Activated B cell treated with CpG ODN at 0.5 μM for 24 hours (primary cell): ENCODE measurements around the gene KDF1. TPM values are rescaled to one million over a fixed set of nuclear protein-coding genes. Genes with fewer than 3 reads are reported as not detected.

Source experiments
- ATAC-seq: fragments of 200-7000 bp; cut with Tn5 transposase; one replicate; pipeline ENCODE4 v1.10.0; 2021; ENCODE audit warnings: low read depth, mild to moderate bottlenecking, moderate library complexity
- CTCF ChIA-PET: fragments of 350-600 bp; sonication (Branson Sonifier 250); formaldehyde crosslinking; loops from one replicate; lab custom pipeline; 2021; ENCODE audit warnings: antibody characterized with exemption; lab: Charles Lee
- POLR2A ChIA-PET: fragments of 350-600 bp; sonication (Branson Sonifier 250); formaldehyde crosslinking; loops from one replicate; lab custom pipeline; 2021; ENCODE audit warnings: antibody characterized with exemption; lab: Charles Lee
- DNase-seq: peaks from one replicate; pipeline ENCODE4 v3.0.0; 2022
- H3K27ac Mint-ChIP-seq: one replicate; pipeline ENCODE4 v1.8.0; 2020; ENCODE audit warnings: mixed read lengths
- H3K27me3 Mint-ChIP-seq: one replicate; pipeline ENCODE4 v1.8.0; 2021; ENCODE audit warnings: mixed read lengths
- H3K36me3 Mint-ChIP-seq: one replicate; pipeline ENCODE4 v1.8.0; 2021; ENCODE audit warnings: low read depth, mixed read lengths
- H3K4me1 Mint-ChIP-seq: one replicate; pipeline ENCODE4 v1.8.0; 2021; ENCODE audit warnings: mixed read lengths
- H3K4me3 Mint-ChIP-seq: one replicate; pipeline ENCODE4 v1.8.0; 2020; ENCODE audit warnings: mild to moderate bottlenecking, mixed read lengths
- H3K9me3 Mint-ChIP-seq: one replicate; pipeline ENCODE4 v1.8.0; 2020; ENCODE audit warnings: mixed read lengths
- CTCF ChIP-seq: fragments of 200-600 bp; IDR thresholded peaks from one replicate; pipeline ENCODE4 v1.8.0; 2022; ENCODE audit warnings: antibody characterized with exemption, mild to moderate bottlenecking
- intact Hi-C: fragments of 100-400 bp; cut with micrococcal nuclease; formaldehyde crosslinking; loops from one replicate; pipeline ENCODE4 v1.15.1; 2024
- total RNA-seq: library from RNA; stranded (reverse); gene quantifications from 2 replicates; pipeline ENCODE4 v1.2.3, GENCODE V29; 2022

KDF1 gene
- total RNA-seq, 1 donor from 2014 or later = 0.75 TPM

DNA sequence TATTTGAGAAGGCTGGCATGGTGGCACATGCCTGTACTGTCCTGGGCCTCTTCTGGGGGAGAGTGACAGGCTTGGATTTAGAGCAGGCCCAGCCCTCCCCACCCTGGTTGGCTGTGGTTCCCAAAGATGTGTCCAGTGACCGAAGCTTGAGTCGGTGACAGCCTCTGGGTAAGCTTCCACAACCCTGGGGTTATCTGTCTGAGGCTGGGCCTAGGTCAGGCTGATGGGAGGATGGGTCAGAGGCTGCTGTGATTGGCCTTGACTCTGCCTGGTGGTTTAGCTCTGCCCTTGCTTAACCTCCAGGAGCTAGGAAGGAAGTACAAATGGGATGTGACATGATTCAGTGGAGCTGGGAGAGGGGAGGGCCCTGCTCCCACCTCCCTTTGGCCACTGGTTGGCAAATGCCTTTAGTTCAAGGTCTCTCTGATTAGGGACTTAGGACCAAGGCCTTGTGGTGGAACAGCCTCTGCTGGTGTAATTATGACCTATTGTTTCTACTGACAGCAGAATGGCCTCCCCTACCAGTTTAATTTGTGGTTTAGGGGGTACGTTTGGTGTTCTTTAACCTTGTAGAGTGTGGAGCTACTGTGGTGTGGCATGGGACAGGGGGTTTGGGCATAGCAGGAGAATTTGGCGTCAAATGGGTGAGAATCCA, 22.1 kb downstream of the KDF1 start:
- peaks cover 56% of the 10 kb centered on the region for H3K36me3 Mint-ChIP-seq
- ChIA-PET POLR2A (interaction anchor here (1.3 kb wide), 1 partner anchor 38 kb away, joined by 3 read pairs; the partner anchor contains the start of gene GPATCH3), CTCF (no interaction called here)
- H3K27me3 Mint-ChIP-seq = no peaks in the 10 kb centered on the region
- DNase-seq (no peak), ATAC-seq (no peak)
- peaks cover 2% of the 10 kb centered on the region for H3K4me1 Mint-ChIP-seq
- H3K9me3 Mint-ChIP-seq = no peaks in the 10 kb centered on the region
- no peak overlapping the region for H3K27ac Mint-ChIP-seq
- intact Hi-C loops = no loop called here
- H3K4me3 Mint-ChIP-seq = no peak overlapping the region
- TF ChIP-seq CTCF = no peak

- no peak overlapping the region for H3K27ac Mint-ChIP-seq
- H3K9me3 Mint-ChIP-seq = no peaks in the 10 kb centered on the region
- ChIA-PET POLR2A (interaction anchor here (1.3 kb wide), 1 partner anchor 36 kb away, joined by 3 read pairs; the partner anchor contains the start of gene GPATCH3), CTCF (no interaction called here)
- intact Hi-C loops = no loop called here
- no peaks in the 10 kb centered on the region for H3K27me3 Mint-ChIP-seq
- H3K36me3 Mint-ChIP-seq = peaks cover 51% of the 10 kb centered on the region
- TF ChIP-seq CTCF = no peak
- peaks cover 13% of the 10 kb centered on the region for H3K4me1 Mint-ChIP-seq
- H3K4me3 Mint-ChIP-seq = no peak overlapping the region
- DNase-seq (no peak), ATAC-seq (no peak)
Measured at GRCh38 chr1:26936823-26937222, 23.4 kb downstream of the KDF1 start.

GRCh38 chr1:26932531-26932930, 27.7 kb downstream of the KDF1 start:
- ATAC-seq (peak; percentile 98), DNase-seq (no peak)
- POLR2A ChIA-PET = interaction anchor here (0.6 to 1.1 kb wide), 3 partner anchors 11 to 42 kb away, joined by 3 to 10 read pairs (median 3); partner anchors contain the start of genes GPN2 and NUDC
- peaks cover 59% of the 10 kb centered on the region for H3K36me3 Mint-ChIP-seq
- H3K9me3 Mint-ChIP-seq = no peaks in the 10 kb centered on the region
- H3K27ac Mint-ChIP-seq = peak overlapping the region; percentile 62
- H3K4me3 Mint-ChIP-seq = peak overlapping the region; percentile 44
- peaks cover 13% of the 10 kb centered on the region for H3K4me1 Mint-ChIP-seq
- CTCF ChIA-PET = no interaction called here
- H3K27me3 Mint-ChIP-seq = no peaks in the 10 kb centered on the region
- intact Hi-C loops = loop anchor here (1.0 kb wide), 1 partner anchor 11 kb away; the partner anchor contains the start of gene NUDC
- TF ChIP-seq CTCF = no peak

- ATAC-seq (no peak), DNase-seq (no peak)
- no peaks in the 10 kb centered on the region for H3K9me3 Mint-ChIP-seq
- ChIA-PET POLR2A (interaction anchor here (0.7 kb wide), 1 partner anchor 38 kb away, joined by 3 read pairs; no protein-coding TSS in a partner anchor), CTCF (interaction anchor here (0.8 kb wide), 1 partner anchor 374 kb away, joined by 3 read pairs; no protein-coding TSS in a partner anchor)
- no peak for TF ChIP-seq CTCF
- no peaks in the 10 kb centered on the region for H3K27me3 Mint-ChIP-seq
- peak overlapping the region; percentile 96 for H3K4me3 Mint-ChIP-seq
- H3K36me3 Mint-ChIP-seq = peaks cover 46% of the 10 kb centered on the region
- intact Hi-C loops = loop anchor here (10.0 kb wide), 1 partner anchor 311 kb away; the partner anchor contains the start of gene WDTC1
- peaks cover 31% of the 10 kb centered on the region for H3K4me1 Mint-ChIP-seq
- H3K27ac Mint-ChIP-seq = no peak overlapping the region
Measured at GRCh38 chr1:26923711-26924110, 36.6 kb downstream of the KDF1 start.

DNA sequence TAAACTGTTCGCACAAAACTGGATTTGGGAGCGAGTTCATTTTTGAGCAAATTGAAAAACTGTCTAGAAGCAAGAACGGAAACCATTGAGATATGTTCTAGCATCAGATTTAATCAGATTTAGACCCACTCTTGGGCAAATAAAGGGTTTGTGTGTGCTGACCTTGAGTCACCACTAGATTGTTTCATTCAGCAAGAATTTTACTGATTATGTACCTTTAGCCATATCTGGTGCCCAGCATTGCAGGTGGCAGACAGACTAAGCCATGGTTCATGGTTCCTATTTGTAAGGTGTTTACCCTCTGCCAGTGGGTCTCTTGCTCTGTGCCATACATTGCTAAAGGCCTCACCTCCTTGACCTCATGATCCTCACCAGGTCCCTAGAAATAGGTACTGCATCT, 37.4 kb downstream of the KDF1 start:
- Mint-ChIP-seq H3K4me3 (peak overlapping the region; percentile 96), H3K36me3 (peaks cover 38% of the 10 kb centered on the region), H3K27ac (peak overlapping the region; percentile 77), H3K4me1 (peaks cover 31% of the 10 kb centered on the region), H3K9me3 (no peaks in the 10 kb centered on the region), H3K27me3 (no peaks in the 10 kb centered on the region)
- TF ChIP-seq CTCF = no peak
- ChIA-PET POLR2A (interaction anchor here (0.9 to 2.0 kb wide), 2 partner anchors 9 to 451 kb away, joined by 3 to 10 read pairs; partner anchors contain the start of gene HMGN2), CTCF (no interaction called here)
- ATAC-seq = no peak
- intact Hi-C loops = loop anchor here (10.0 kb wide), 1 partner anchor 312 kb away; the partner anchor contains the start of gene WDTC1
- DNase-seq = no peak
